GM08714 (cell line): ENCODE data around the gene CCDC33.

Experiments used
- H3K4me3 ChIP-seq: fragments of 200-500 bp; sonication (Bioruptor generic); 2 replicates; pipeline ENCODE4 v1.5.1; 2014; ENCODE audit warnings: mild to moderate bottlenecking, low read length, inconsistent platforms
- ZNF274 ChIP-seq: IDR thresholded peaks from 2 replicates; pipeline ENCODE4 v1.6.1; 2012; ENCODE audit warnings: mild to moderate bottlenecking, low read depth, low read length

Gene CCDC33

GRCh38 chr15:74264081-74264501, 28.0 kb downstream of the CCDC33 start:
- H3K4me3 ChIP-seq = no peak overlapping the region
- no peak for TF ChIP-seq ZNF274

GRCh38 chr15:74265046-74265639, 29.0 kb downstream of the CCDC33 start:
- H3K4me3 ChIP-seq = no peak overlapping the region
- no peak for TF ChIP-seq ZNF274

- no peak overlapping the region for H3K4me3 ChIP-seq
- TF ChIP-seq ZNF274 = no peak
Measured at GRCh38 chr15:74268020-74268419, 31.9 kb downstream of the CCDC33 start.

- no peak overlapping the region for H3K4me3 ChIP-seq
Measured at GRCh38 chr15:74269362-74270035, 33.4 kb downstream of the CCDC33 start.

GRCh38 chr15:74270155-74270554, 34.0 kb downstream of the CCDC33 start:
- TF ChIP-seq ZNF274 = no peak
- no peak overlapping the region for H3K4me3 ChIP-seq

More at GRCh38 chr15:74269362-74270035, 33.4 kb downstream of the CCDC33 start:
- no peak for TF ChIP-seq ZNF274

- H3K4me3 ChIP-seq = no peak overlapping the region
- no peak for TF ChIP-seq ZNF274
Measured at GRCh38 chr15:74270854-74271520, 34.9 kb downstream of the CCDC33 start.

- no peak overlapping the region for H3K4me3 ChIP-seq
- TF ChIP-seq ZNF274 = no peak
Measured at GRCh38 chr15:74272812-74273211, 36.7 kb downstream of the CCDC33 start.

- TF ChIP-seq ZNF274 = no peak
- H3K4me3 ChIP-seq = no peak overlapping the region
Measured at GRCh38 chr15:74274470-74275038, 38.4 kb downstream of the CCDC33 start.

GRCh38 chr15:74275957-74276356, 39.8 kb downstream of the CCDC33 start:
- no peak overlapping the region for H3K4me3 ChIP-seq
- no peak for TF ChIP-seq ZNF274

GRCh38 chr15:74276560-74276959, 40.4 kb downstream of the CCDC33 start:
- TF ChIP-seq ZNF274 = no peak
- H3K4me3 ChIP-seq = no peak overlapping the region

- no peak overlapping the region for H3K4me3 ChIP-seq
- no peak for TF ChIP-seq ZNF274
Measured at GRCh38 chr15:74277242-74277810, 41.2 kb downstream of the CCDC33 start.

GRCh38 chr15:74278207-74278606, 42.1 kb downstream of the CCDC33 start:
- no peak for TF ChIP-seq ZNF274
- no peak overlapping the region for H3K4me3 ChIP-seq

GRCh38 chr15:74281147-74282133, 45.3 kb downstream of the CCDC33 start:
- no peak for TF ChIP-seq ZNF274

More at GRCh38 chr15:74281147-74282133, 45.3 kb downstream of the CCDC33 start:
- H3K4me3 ChIP-seq = no peak overlapping the region
